Medulla oblongata (tissue), 1 donor: ENCODE results near the gene PET100.

Experiments used
- DNase-seq: peaks from one replicate; pipeline ENCODE4 v3.0.0-alpha.2; 2015; ENCODE audit errors: extremely low spot score

PET100 gene

DNA sequence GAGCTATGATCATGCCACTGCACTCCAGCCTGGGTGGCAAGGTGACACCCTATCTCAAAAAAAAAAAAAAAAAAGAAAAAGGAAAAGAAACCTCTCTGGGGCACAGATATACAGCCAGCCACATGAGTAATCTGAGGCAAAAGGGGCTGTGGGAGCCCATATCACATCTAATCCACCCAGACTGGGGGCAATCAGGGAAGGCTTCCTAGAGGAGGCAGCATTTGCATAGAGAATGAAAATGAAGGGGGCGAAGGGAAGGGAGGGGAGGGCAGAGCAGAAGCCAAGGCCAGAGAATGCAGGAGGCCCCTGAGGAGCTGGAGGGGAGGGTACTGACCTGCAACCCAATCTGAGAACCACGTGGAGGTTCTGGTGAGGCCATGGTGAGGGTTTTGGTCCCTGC is 20.6 kb downstream of the PET100 start:
- no peak for DNase-seq

GRCh38 chr19:7652061-7652641 is 22.6 kb downstream of the PET100 start:
- DNase-seq: peak; percentile 84

DNA sequence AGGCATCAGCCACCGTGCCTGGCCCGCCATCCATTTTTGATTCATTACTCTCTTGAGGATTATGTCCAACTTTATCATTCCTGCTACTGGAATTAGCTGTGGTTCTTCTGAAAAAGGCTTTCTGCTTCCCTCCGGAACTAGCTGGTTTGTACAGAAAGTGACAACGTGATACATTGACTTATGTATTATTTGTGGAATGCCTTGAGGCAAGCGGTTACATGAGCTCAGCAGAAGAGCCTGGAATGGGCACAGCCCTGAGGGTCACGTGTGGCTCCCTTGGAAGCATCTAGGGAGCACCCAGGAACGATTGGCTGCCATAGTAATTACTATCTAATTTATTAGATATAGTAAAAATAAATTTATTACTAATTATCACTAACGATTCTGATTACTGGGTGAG is 24.8 kb downstream of the PET100 start:
- no peak for DNase-seq

DNA sequence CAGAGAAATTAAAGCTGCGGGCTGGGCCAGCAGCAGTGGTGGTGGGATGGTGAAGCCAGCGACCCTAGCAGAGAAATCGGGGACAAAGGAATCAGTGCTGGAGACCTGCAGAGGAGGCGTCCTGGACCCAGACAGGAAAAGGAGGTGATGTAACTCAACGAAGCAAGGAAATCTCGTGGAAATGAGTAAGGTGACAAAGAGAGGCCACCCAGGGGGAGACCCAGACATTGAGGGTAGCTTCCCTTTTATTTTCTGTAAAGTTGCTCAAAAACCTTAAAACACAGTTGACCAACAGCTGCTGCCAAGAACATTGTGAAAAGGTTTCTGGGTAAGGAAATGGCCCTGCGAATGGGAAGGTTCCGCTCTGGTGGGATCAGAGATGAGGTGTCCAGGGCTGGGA is 26.0 kb downstream of the PET100 start:
- DNase-seq: no peak

GRCh38 chr19:7657131-7657751 is 27.6 kb downstream of the PET100 start:
- DNase-seq: no peak

DNA sequence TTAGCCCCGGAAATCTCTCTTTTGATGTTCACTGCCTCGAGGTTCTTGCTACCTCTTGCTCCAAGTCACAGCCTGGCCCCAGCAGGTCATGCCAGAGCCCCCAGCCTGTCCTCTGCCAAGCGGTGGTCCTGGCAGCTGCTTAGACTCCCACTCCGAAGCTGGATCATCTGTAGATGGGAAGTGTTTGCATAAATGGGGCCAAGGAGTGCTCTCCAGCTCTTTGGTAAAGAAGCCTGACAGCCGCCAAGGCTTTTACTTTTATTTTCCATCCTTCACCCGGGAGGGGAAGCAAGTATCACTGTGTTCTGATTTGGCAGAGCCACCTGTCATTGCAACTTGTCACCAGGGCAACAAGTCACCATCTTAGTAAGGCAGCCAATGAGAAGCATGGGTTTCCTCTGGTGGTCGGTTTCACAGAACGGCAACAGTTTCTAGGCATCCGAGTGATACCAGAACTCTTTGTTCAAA is 28.7 kb downstream of the PET100 start:
- DNase-seq: peak; percentile 65

- no peak for DNase-seq
These were observed 32.3 kb downstream of the PET100 start for GRCh38 chr19:7661744-7662538.

DNA sequence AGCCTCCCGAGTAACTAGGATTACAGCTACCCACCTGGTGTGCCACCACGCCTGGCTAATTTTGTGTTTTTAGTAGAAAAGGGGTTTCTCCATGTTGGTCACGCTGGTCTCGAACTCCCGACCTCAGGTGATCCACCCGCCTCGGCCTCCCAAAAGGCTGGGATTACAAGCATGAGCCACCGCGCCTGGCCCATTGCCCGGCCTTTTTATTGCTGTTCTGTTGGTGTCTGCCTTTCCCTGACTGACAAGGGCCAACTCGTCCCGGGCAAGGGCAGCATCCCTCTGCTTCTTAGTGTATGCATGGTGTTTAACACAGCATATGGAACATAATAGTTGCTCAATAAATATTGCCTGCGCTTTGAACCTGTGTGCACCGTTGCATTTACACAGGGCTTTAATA is 33.1 kb downstream of the PET100 start:
- DNase-seq: no peak

DNA sequence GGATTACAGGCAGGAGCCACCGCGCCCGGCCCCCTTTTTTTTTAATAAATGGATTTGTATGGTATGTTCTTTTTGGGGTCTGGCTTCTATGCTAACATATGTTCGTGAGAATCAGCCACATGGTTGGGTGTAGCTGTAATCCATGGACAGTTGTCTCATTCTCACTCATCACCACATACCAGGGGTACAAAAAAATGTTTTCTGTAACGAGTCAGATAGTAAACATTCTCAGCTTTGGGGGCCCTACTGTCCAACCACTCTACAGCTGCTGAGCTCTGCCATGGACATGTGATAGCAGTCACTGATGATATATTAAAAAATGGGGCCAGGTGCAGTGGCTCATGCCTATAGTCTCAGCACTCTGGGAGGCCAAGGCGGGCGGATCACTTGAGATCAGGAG is 34.1 kb downstream of the PET100 start:
- no peak for DNase-seq

GRCh38 chr19:7665076-7665475 is 35.5 kb downstream of the PET100 start:
- DNase-seq: no peak

DNA sequence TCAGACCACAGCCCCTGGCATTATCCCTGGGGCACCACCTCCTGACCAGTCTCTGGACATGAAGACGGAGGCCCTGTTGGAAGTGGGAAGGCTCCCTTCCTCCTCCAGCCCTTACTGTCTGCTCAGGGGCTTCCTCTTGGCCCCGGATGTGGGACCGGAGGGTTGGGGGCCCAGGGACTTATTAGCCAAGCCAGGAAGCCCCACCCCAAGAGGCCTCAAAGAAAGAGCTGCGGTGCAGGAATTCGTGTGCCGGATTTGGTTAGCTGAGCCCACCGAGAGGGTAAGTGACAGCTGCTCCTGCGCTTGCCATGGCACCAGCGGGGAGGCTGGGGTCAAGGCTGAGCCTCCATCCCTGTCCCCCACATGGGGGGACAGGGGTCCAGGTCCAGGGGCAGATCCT is 39.2 kb downstream of the PET100 start, which contains the start of gene RETN:
Gene RETN, plus strand, starts transcription at position 208 of the 400 bp plus-strand sequence. CDS start 278 bp downstream, outside the sequence.
- no peak for DNase-seq

GRCh38 chr19:7669641-7670040 is 40.0 kb downstream of the PET100 start:
- DNase-seq: no peak

DNA sequence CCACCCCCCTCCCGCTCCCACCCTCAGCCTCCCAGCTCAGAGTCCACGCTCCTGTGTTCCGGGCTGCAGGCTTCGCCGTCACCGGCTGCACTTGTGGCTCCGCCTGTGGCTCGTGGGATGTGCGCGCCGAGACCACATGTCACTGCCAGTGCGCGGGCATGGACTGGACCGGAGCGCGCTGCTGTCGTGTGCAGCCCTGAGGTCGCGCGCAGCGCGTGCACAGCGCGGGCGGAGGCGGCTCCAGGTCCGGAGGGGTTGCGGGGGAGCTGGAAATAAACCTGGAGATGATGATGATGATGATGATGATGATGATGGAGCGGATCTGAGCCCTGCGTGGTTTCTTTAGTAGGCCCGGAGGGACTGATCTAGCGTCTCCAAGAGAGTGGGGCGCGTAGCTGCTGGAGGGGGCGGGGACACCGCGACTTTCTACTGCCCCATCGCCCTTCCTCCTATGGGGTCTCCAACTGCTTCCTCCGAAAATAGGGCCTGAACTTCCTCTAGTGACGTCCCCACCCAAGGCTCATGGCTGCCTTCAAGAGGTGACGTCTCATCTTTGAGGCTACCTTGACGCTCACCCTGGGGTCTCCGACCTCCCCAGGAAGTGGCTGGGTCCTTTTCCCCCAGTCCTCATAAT is 40.7 kb downstream of the PET100 start:
- DNase-seq: no peak

GRCh38 chr19:7670790-7671189 is 41.2 kb downstream of the PET100 start:
- no peak for DNase-seq

GRCh38 chr19:7672522-7672921 is 42.9 kb downstream of the PET100 start:
- no peak for DNase-seq

DNA sequence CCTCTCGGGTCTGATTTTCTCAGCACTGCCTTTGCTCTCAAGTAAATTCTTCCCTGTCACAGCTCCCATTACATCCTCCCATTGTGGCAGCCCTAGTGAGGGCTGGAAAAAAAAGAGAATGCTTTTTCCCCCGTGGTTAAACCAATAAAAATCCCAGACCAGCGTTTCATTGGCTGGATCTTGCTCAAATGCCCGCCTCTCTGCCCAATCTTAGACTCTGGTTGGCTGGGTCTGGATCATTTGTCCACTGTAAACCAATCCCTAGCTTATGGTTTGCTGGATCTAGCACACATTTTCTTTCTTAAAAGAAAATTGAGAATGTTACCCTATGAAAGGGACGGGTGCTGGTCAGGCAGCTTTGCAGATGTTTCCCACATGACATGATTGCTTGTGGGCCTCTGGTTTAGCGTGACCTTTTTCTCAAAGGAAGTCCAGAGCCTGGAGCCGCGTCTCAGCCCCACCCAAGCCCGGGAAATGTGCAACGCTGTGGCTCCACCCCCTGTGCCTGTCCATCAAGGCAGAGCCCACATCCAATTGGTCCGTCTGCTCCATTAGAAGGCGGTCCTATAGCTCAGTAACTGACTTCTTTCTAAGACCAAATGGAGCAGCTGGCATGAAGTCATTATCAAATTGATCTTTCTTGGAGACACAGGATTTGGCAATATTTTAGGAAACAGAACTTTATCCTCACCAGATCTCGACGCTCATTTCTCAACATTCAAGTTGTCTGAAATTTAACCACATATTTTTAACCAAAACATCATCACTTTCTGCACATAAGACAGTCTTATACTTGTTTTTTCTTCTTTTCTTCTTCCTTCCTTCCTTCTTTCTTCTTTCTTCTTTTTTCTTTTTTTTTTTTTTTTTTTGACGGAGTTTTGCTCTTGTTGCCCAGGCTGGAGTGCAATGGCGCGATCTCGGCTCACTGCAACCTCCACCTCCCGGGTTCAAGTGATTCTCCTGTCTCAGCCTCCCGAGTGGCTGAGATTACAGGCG is 44.7 kb downstream of the PET100 start:
- peak; percentile 6 for DNase-seq

DNA sequence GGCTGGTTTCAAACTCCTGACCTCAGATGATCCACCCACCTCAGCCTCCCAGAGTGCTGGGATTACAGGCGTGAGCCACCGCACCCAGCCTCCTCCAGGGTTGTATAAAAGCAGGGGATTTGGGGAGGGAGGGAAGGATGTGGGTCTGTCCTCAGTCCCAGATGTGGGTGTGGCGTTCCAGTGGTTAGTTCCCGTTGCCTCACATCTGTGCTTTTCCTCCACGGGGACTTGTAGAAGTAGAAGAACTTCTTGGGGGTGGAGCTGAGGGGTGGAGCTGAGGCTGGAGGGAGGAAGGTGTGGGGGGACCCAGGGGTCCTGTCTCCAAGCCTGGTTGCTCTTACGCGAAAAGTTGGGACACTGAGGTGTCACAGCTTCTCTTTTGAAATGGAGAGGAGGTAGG is 46.8 kb downstream of the PET100 start:
- no peak for DNase-seq

DNA sequence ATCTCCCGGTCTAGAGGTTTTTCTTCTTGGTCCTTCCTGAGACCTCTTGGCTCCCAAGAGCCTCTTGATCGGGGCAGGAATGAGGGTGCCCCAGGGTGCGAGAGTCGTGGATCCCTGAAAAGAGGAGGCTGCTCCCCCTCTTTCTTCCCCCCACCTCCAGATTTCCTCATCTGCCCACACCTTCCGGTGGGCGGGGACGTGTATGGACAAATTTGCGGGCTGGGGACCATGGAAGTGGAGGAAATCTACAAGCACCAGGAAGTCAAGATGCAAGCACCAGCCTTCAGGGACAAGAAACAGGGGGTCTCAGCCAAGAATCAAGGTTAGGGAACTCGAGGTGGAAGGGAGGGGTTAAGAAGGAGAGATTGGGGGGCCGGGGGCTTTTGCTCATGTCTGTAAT is 47.3 kb downstream of the PET100 start, which contains the start of gene MCEMP1:
Gene MCEMP1, plus strand, starts transcription at position 237 of the 400 bp plus-strand sequence. Its CDS starts 31 bp downstream, at position 268.
- no peak for DNase-seq

DNA sequence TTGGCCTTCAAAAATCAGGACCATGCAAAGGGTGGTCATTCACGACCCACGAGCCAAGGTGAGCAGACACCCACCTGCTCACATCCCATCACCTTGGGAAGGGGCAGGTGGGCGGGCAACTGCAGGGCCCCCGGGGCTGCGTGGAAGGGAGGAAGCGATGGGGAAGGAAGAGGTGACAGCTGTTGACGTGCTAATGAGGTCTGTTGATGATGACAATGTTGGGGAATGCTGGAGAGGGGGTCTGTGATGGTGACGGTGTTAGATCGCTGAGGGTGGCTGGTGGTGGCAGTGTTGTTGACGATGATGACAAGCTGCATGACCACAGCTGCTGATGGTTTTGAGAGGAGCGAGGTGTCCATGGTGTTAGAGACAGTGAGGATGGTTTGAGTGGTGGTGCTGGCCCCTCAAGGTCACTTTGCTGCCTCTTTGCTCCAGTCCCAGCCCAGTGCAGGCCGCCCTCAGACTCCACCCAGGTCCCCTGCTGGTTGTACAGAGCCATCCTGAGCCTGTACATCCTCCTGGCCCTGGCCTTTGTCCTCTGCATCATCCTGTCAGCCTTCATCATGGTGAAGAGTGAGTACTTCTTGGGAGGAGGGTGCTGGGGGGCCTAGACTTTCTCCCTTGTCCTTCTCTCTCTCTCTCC is 48.2 kb downstream of the PET100 start:
- DNase-seq: no peak

DNA sequence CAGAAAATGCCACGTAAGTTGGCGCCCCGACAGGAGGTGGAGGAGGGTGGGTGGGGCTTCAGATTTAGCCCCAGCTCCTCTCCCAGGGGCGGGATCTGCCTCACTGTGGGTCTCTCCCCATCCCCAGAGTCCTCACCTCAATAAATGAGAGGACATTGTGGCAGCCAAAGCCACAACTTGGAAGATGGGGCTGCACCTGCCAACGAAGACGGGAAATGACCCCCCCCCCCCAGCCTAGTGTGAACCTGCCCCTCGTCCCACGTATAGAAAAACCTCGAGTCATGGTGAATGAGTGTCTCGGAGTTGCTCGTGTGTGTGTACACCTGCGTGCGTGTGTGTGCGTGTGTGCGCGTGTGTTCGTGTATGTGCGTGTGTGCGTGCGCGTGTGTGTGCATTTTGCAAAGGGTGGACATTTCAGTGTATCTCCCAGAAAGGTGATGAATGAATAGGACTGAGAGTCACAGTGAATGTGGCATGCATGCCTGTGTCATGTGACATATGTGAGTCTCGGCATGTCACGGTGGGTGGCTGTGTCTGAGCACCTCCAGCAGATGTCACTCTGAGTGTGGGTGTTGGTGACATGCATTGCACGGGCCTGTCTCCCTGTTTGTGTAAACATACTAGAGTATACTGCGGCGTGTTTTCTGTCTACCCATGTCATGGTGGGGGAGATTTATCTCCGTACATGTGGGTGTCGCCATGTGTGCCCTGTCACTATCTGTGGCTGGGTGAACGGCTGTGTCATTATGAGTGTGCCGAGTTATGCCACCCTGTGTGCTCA is 49.6 kb downstream of the PET100 start:
- peak; percentile 13 for DNase-seq
